Measurements from ENCODE around the gene OR4K5. TPM values are rescaled to one million over a fixed set of nuclear protein-coding genes. Genes with fewer than 3 reads are reported as not detected.
"Not testable (repeated sequence)": the region's sequence is repeated elsewhere in the genome, so short reads cannot be mapped to it uniquely, and the experiment has no call there.

The OR4K5 gene, protein sequence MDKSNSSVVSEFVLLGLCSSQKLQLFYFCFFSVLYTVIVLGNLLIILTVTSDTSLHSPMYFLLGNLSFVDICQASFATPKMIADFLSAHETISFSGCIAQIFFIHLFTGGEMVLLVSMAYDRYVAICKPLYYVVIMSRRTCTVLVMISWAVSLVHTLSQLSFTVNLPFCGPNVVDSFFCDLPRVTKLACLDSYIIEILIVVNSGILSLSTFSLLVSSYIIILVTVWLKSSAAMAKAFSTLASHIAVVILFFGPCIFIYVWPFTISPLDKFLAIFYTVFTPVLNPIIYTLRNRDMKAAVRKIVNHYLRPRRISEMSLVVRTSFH
- total RNA-seq = not detected in 2 replicates

GRCh38 chr14:19920021-19920657 lies at the start of gene OR4K5:
Gene OR4K5, plus strand, starts transcription at chr14:19920607. Its CDS starts 0 bp downstream, at chr14:19920607.
- no peak for DNase-seq

DNA sequence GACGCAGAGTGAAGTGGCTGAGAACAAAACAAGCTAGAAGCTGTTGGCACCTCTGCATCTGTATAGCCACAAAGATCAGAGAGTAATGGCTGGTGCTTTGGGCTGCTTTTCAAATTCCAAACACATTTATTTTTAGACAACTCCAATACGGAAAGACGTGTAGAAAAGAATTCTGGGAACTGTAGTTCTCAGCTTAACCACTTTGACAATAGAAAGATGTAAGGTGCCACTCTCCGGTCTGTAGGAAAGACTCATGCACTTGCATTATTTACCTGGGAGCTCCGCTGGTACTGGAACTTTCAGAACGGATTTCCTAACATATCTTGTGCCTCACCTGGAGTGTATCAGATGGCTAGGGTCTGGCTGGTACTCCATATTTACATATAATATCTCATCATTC lies 47.2 kb upstream of the OR4K5 start:
- DNase-seq = no peak

DNA sequence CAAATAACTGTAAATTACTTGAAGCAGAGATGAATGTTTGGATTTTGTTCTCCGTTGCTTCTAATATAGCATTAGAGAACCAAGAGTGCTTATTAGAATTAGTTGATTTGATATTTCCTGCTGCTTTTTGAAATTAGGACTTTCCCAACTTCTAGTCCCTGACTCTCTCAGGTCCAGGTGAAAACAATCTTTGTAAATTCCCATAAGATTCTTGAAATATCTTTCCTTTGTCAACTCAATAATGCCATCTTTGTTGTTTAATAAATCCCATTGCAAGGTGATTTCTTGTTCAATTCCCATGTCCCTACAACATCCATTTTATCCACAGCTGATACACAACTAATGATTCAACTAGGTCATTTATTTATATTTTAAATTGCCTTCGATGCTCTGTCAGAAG lies 45.6 kb upstream of the OR4K5 start, which contains the start of gene OR4K2:
Gene OR4K2, plus strand, starts transcription at position 301 of the 400 bp plus-strand sequence. CDS start 1,126 bp downstream, outside the sequence.
- DNase-seq = no peak

DNA sequence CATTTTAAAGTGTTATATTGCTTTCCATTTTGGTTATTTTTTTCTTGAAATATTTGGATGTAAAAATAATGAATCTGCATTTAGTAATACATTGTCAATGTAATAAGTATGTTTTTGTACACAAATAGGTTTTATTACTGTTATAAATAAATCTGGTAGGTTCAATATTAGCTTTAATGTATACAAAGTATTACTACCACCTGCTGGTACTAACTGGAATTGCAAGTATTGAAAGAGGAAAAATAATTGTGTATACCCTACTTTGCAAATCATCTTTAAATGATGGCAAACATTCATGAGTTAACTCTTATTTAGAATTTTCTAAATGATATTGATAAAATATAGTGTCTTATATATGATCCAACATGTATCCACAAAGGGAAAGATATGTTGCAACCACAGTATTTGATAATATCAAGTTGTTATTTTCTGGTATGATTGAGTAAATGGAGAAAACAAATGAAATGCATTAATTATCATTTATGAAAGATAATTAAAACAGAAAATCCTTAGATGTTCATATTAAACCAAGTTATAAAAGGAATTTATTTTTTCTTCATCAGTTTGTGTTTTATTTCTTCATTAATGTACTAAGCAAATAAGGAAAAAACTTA lies 42.3 kb upstream of the OR4K5 start:
- peak; percentile 7 for DNase-seq

DNA sequence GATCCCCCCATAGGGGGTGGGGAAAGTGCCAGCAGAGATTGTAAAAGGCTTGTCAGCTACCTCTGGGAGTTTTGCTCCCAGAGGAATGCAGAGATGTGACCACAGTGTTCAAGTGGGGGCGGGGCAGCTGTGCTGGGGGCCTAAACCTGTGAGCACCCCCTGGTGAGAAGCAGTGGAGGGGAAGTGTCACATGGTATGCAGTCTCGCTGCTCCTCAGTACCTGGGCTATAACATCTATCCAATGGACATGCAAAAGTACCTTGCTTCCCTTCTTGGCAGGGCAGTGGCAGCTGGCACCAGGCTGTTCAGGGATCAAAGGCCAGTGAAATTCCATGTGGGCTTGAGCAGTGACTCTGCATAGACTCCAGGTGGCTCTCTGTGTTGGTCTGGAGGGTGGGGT lies 25.1 kb upstream of the OR4K5 start:
- no peak for DNase-seq

- DNase-seq = no peak
Observed at GRCh38 chr14:19900999-19901398, 19.4 kb upstream of the OR4K5 start.

DNA sequence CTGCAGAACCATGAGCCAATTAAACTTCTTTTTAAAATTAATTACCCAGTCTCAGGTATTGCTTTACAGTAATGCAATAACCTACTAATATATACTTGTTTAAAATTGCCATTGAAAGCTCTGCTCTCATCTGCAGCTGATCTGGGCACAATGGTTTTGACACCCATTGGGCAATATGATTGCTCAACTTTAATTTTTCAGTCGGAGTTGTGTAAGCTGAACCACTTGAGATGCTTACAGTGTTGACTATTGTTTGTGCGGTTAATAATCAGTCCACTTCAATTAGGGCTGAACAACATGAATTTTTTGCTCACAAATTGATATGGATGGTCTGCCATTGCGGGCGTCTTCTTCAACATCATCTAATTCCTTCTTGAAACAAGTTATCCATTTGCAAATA lies 18.0 kb upstream of the OR4K5 start:
- no peak for DNase-seq

- DNase-seq = no peak
Observed at GRCh38 chr14:19906665-19907064, 13.7 kb upstream of the OR4K5 start.

- DNase-seq = no peak
Observed at GRCh38 chr14:19911114-19911513, 9.3 kb upstream of the OR4K5 start.

DNA sequence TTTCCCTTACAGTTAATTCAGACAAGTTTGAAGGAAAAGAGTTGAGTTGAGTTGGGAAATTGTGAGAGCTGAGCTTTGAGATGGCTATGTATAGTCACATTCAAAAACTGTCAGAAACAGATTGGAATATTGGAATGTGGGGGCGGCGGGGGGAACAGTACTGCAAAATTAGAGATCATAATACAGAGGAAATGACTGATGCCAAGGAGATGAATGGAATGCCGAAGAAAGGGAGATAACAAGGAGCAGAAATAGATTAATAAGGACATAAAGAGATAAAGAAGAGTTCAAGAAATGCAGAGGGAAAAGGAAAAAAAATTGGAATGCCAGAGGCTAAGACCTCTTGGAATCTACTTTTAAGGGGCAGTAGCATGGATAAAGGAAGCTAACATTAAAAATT lies 3.2 kb upstream of the OR4K5 start:
- DNase-seq = no peak

GRCh38 chr14:19917955-19918518 lies 2.4 kb upstream of the OR4K5 start:
- no peak for DNase-seq

GRCh38 chr14:19918553-19919264 lies 1.7 kb upstream of the OR4K5 start:
- DNase-seq = no peak

DNA sequence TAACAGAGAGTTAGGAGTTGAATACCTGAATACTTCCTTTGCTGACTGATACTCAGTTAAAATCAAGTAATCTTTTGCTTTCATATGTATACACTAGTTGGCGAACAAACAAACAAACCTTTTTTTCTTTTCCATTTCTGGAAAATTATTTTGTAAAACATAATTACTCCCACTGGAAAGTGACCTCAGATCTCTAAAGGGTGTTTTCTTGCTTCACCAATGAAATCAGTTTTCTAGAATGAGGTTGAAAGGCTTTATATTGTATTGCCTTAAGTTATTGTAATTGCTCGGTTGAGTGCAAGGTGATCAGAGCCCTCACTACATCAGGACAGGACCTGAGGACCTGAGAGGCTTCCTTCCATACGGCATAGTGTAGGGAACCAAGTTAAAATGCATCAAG lies 10.2 kb downstream of the OR4K5 start, which contains the start of gene OR4K1:
Gene OR4K1, plus strand, starts transcription at position 301 of the 400 bp plus-strand sequence. CDS start 4,750 bp downstream, outside the sequence.
- no peak for DNase-seq

- no peak for DNase-seq
Observed at GRCh38 chr14:19941668-19942067, 21.3 kb downstream of the OR4K5 start.

DNA sequence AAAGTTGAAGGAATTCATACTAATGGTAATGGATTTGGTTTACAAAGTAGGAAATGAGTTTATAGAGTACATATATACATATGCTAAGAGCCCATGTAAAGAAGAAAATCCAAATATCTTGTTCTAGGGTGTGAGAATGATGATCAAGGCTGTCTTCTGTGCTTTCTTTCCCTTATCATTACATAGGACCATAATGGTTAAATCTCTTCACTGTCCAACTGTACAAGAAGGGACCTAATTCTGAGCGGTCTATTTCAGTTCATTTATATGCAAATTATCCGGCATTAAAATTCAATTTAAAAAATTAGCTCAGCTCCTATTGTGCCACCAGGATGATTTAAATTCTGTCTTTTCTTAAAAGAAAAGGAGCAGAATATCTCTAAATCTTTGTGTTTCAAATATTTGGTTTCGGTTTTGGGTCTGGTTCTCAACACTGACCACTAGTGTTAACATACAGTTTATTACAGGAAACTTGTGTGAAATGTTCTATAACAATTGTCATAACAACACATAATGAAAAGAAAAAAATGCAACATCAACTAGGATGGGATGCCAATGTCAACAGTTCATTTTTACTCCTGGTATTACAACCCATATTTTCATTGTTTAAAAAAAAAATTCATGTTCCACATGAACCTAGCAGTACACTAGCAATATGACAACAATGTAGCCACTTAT lies 27.1 kb downstream of the OR4K5 start:
- no peak for DNase-seq

GRCh38 chr14:19949218-19949617 lies 28.8 kb downstream of the OR4K5 start:
- DNase-seq = no peak

- DNase-seq = not testable (repeated sequence)
Observed at GRCh38 chr14:19969735-19970134, 49.3 kb downstream of the OR4K5 start.

Other genes with a start within 250 kb of the OR4K5 start
- gene OR11H2, start 206.7 kb upstream of the OR4K5 start, total RNA-seq = not detected in 2 replicates
- not detected in 2 replicates for gene OR4Q3, start 177.0 kb upstream of the OR4K5 start, total RNA-seq
- gene OR4M1, start 147.1 kb upstream of the OR4K5 start, total RNA-seq = not detected in 2 replicates
- not detected in 2 replicates for gene OR4N2, start 116.8 kb upstream of the OR4K5 start, total RNA-seq
- gene OR4K2, start 45.5 kb upstream of the OR4K5 start, total RNA-seq = not detected in 2 replicates
- not detected in 2 replicates for gene OR4K1, start 10.3 kb downstream of the OR4K5 start, total RNA-seq
- not detected in 2 replicates for gene OR4K15, start 55.0 kb downstream of the OR4K5 start, total RNA-seq
- gene OR4Q2, start 81.6 kb downstream of the OR4K5 start, total RNA-seq = not detected in 2 replicates
- gene OR4K14, start 98.7 kb downstream of the OR4K5 start, total RNA-seq = not detected in 2 replicates
- not detected in 2 replicates for gene OR4K13, start 115.4 kb downstream of the OR4K5 start, total RNA-seq
- not detected in 2 replicates for gene OR4L1, start 139.4 kb downstream of the OR4K5 start, total RNA-seq
- gene OR4K17, start 190.1 kb downstream of the OR4K5 start, total RNA-seq = not detected in 2 replicates
- not detected in 2 replicates for gene OR4N5, start 218.2 kb downstream of the OR4K5 start, total RNA-seq